Stimulated activated CD8-positive, alpha-beta memory T cell treated with anti-CD3 and anti-CD28 coated beads, Interleukin-12 subunit alpha, Interleukin-12 subunit beta, amount 100 ng/mL, for 1 hour (primary cell): Measurements from ENCODE around the gene IL25.
"Not testable (repeated sequence)": the region's sequence is repeated elsewhere in the genome, so short reads cannot be mapped to it uniquely, and the experiment has no call there.

Source experiments
- DNase-seq: peaks from one replicate; pipeline ENCODE4 v3.0.0-alpha.2; 2020; ENCODE audit warnings: low read depth

Gene IL25

GRCh38 chr14:23375527-23376251, 3.1 kb downstream of the IL25 start:
- no peak for DNase-seq

GRCh38 chr14:23376482-23377197, 4.0 kb downstream of the IL25 start, which contains the start of gene CMTM5:
TSS of gene CMTM5 (plus strand) at chr14:23377046. CDS start at chr14:23377252, 206 bp downstream.
- no peak for DNase-seq

- DNase-seq, result no peak
Observed at GRCh38 chr14:23377198-23377550, 4.6 kb downstream of the IL25 start.

- DNase-seq, result no peak
Observed at GRCh38 chr14:23377573-23378563, 5.3 kb downstream of the IL25 start.

GRCh38 chr14:23378612-23379220, 6.1 kb downstream of the IL25 start:
- DNase-seq, result no peak

- peak; percentile 54 for DNase-seq
Observed at GRCh38 chr14:23379366-23380196, 7.0 kb downstream of the IL25 start.

- no peak for DNase-seq
Observed at GRCh38 chr14:23380197-23380914, 7.7 kb downstream of the IL25 start.

- DNase-seq, result no peak
Observed at GRCh38 chr14:23380976-23381375, 8.4 kb downstream of the IL25 start.

GRCh38 chr14:23381871-23382270, 9.3 kb downstream of the IL25 start:
- no peak for DNase-seq

- no peak for DNase-seq
Observed at GRCh38 chr14:23382276-23382675, 9.7 kb downstream of the IL25 start.

- no peak for DNase-seq
Observed at GRCh38 chr14:23382731-23383440, 10.3 kb downstream of the IL25 start.

GRCh38 chr14:23384364-23385080, 11.9 kb downstream of the IL25 start:
- no peak for DNase-seq

GRCh38 chr14:23385244-23385641, 12.6 kb downstream of the IL25 start:
- DNase-seq, result no peak

- no peak for DNase-seq
Observed at GRCh38 chr14:23385642-23386265, 13.1 kb downstream of the IL25 start.

- DNase-seq, result not testable (repeated sequence)
Observed at GRCh38 chr14:23386266-23386657, 13.7 kb downstream of the IL25 start.

- no peak for DNase-seq
Observed at GRCh38 chr14:23386999-23387398, 14.4 kb downstream of the IL25 start.

GRCh38 chr14:23387916-23388882, 15.6 kb downstream of the IL25 start:
- DNase-seq, result no peak
